D721Med (cell line): ENCODE data around the gene SEC23IP.
"Not testable (repeated sequence)": the region's sequence is repeated elsewhere in the genome, so short reads cannot be mapped to it uniquely, and the experiment has no call there.

Experiments used
- DNase-seq: peaks from one replicate; pipeline ENCODE4 v3.0.0; 2011; ENCODE audit warnings: low spot score; ENCODE audit not compliant: insufficient read length
- FAIRE-seq: peaks from 2 replicates; lab custom pipeline; 2011; peaks lifted over from hg19 to GRCh38; lab: Jason Lieb, UNC
- CTCF ChIP-seq: IDR thresholded peaks from 2 replicates; pipeline ENCODE4 v1.5.1; 2012; ENCODE audit warnings: mild to moderate bottlenecking, control low read depth; ENCODE audit not compliant: insufficient read depth; ENCODE audit errors: missing control alignments

SEC23IP gene

GRCh38 chr10:119890307-119890706, 2.2 kb upstream of the SEC23IP start:
- not testable (repeated sequence) for FAIRE-seq, DNase-seq

- not testable (repeated sequence) for FAIRE-seq, DNase-seq
Measured at GRCh38 chr10:119891849-119892187, 712 bp upstream of the SEC23IP start.

- no peak for TF ChIP-seq CTCF
- DNase-seq (no peak), FAIRE-seq (no peak)
Measured at GRCh38 chr10:119893074-119893473, 544 bp downstream of the SEC23IP start.

GRCh38 chr10:119893845-119894427, 1.4 kb downstream of the SEC23IP start:
- DNase-seq (no peak), FAIRE-seq (no peak)
- TF ChIP-seq CTCF, result no peak

GRCh38 chr10:119896061-119896655, 3.6 kb downstream of the SEC23IP start:
- no peak for DNase-seq
- no peak for TF ChIP-seq CTCF
- no peak for FAIRE-seq

GRCh38 chr10:119896937-119897770, 4.6 kb downstream of the SEC23IP start:
- no peak for FAIRE-seq
- no peak for TF ChIP-seq CTCF
- DNase-seq, result no peak

- DNase-seq, result no peak
- FAIRE-seq, result no peak
- no peak for TF ChIP-seq CTCF
Measured at GRCh38 chr10:119898577-119898976, 6.0 kb downstream of the SEC23IP start.
